GM12878 (cell line): ENCODE data around the gene MIS12. TPM values are rescaled to one million over a fixed set of nuclear protein-coding genes. Genes with fewer than 3 reads are reported as not detected.

Source experiments
- BCLAF1 ChIP-seq: fragments of 450-650 bp; IDR thresholded peaks from 2 replicates; pipeline ENCODE4 v1.6.1; 2017; ENCODE audit warnings: antibody characterized with exemption, mild to moderate bottlenecking, moderate library complexity
- CEBPB ChIP-seq, 2 experiments: fragments of 150-350 bp in 1 of 2; IDR thresholded peaks; 2 replicates each; pipeline ENCODE4 v1.6.1; 2012 to 2014; ENCODE audit warnings: low read depth in 2 of 2, low read length in 2 of 2, borderline replicate concordance in 1 of 2, inconsistent platforms in 1 of 2
- CTCF ChIP-seq, 3 experiments: IDR thresholded peaks in 2 of 3; conservative IDR thresholded peaks in 1 of 3; 2 replicates each; pipeline ENCODE4 v1.5.1; 2011; ENCODE audit warnings: low read depth in 3 of 3, low read length in 3 of 3, mild to moderate bottlenecking in 3 of 3, control low read depth in 2 of 3, moderate library complexity in 2 of 3, inconsistent platforms in 1 of 3, mixed read lengths in 1 of 3; ENCODE audit not compliant: control insufficient read depth in 2 of 3, insufficient read depth in 1 of 3; ENCODE audit errors: extremely low read depth in 1 of 3
- ELK1 ChIP-seq: IDR thresholded peaks from 2 replicates; pipeline ENCODE4 v1.6.1; 2012; ENCODE audit warnings: low read depth, low read length, improper control_type of control experiment
- EP300 ChIP-seq, 2 experiments: fragments of 150-350 bp in 1 of 2; IDR thresholded peaks; 2 replicates each; pipeline ENCODE4 v1.6.1; 2011 to 2012; ENCODE audit warnings: low read depth in 2 of 2, low read length in 2 of 2, borderline replicate concordance in 1 of 2, improper control_type of control experiment in 1 of 2, inconsistent platforms in 1 of 2; ENCODE audit not compliant: control insufficient read depth in 1 of 2
- ESRRA ChIP-seq: IDR thresholded peaks from 2 replicates; pipeline ENCODE4 v1.6.1; 2012; ENCODE audit warnings: mild to moderate bottlenecking, low read length, improper control_type of control experiment
- HCFC1 ChIP-seq: fragments of 150-350 bp; IDR thresholded peaks from 2 replicates; pipeline ENCODE4 v1.6.1; 2014; ENCODE audit warnings: low read length
- PAX8 ChIP-seq: fragments of 450-650 bp; IDR thresholded peaks from 2 replicates; pipeline ENCODE4 v1.6.1; 2017; ENCODE audit warnings: mild to moderate bottlenecking, moderate library complexity
- RBBP5 ChIP-seq: fragments of 200-600 bp; sonication (generic); conservative IDR thresholded peaks from 2 replicates; pipeline ENCODE4 v1.6.1; 2016
- TAF1 ChIP-seq: IDR thresholded peaks from 2 replicates; pipeline ENCODE4 v1.6.1; 2011; ENCODE audit warnings: mild to moderate bottlenecking, low read depth, low read length, borderline replicate concordance
- ZBED1 ChIP-seq: IDR thresholded peaks from 2 replicates; pipeline ENCODE4 v1.6.1; 2016; ENCODE audit warnings: borderline replicate concordance
- ZBTB4 ChIP-seq: fragments of 450-650 bp; formaldehyde crosslinking; IDR thresholded peaks from 2 replicates; pipeline ENCODE4 v1.4.0; 2022; ENCODE audit warnings: mild to moderate bottlenecking, moderate library complexity
- ZNF207 ChIP-seq: fragments of 450-650 bp; IDR thresholded peaks from 2 replicates; pipeline ENCODE4 v1.6.1; 2014; ENCODE audit warnings: antibody characterized with exemption, mild to moderate bottlenecking, borderline replicate concordance
- ZNF24 ChIP-seq: fragments of 450-650 bp; IDR thresholded peaks from 2 replicates; pipeline ENCODE4 v1.6.1; 2017; ENCODE audit warnings: antibody characterized with exemption, mild to moderate bottlenecking
- ZNF687 ChIP-seq: fragments of 450-650 bp; IDR thresholded peaks from 2 replicates; pipeline ENCODE4 v1.6.1; 2017; ENCODE audit warnings: mild to moderate bottlenecking, moderate library complexity
- polyA plus RNA-seq, 11 experiments: library from polyadenylated mRNA; depleted of rRNA in 4 of 11; unstranded in 6 of 11; stranded (reverse) in 5 of 11; fragments of >200 nt; fragmentation: Nextera tagmentation in 4 of 11; fragmentation: Illumina TruSeq in 1 of 11; extraction: Ambion mirVana in 4 of 11; extraction: Trizol in 1 of 11; gene quantifications; 1 replicate in 1 of 11; 2 replicates in 10 of 11; pipeline versions ENCODE4 v1.2.1 to v1.2.3, GENCODE V29; 2011 to 2016; ENCODE audit warnings: inconsistent platforms in 2 of 11, missing spikeins in 2 of 11, low read depth in 1 of 11
- total RNA-seq, 4 experiments: library from RNA; depleted of rRNA in 3 of 4; stranded (reverse); fragments of >200 nt in 3 of 4; fragmentation: Illumina TruSeq in 1 of 4; extraction: Trizol in 1 of 4; gene quantifications; 2 replicates each; pipeline versions ENCODE4 v1.2.1 to v1.2.3, GENCODE V29; 2013 to 2021

Gene MIS12
- total and polyA plus RNA-seq, 10 of the 15 experiments (the other 5 are each of a cell fraction or from before 2014, with no cell fraction given), result 19.8 to 34.2 (median 25.0) TPM

- no peak for TF ChIP-seq CEBPB (IDR thresholded peaks at IDR 0.05; ENCODE audit: borderline replicate concordance in 1 of 2, low read depth in 2 of 2, low read length in 2 of 2)
- TF ChIP-seq HCFC1, result peak; percentile 50
- TF ChIP-seq TAF1, result peak; percentile 74
- TF ChIP-seq ZNF207, result peak; percentile 79
- no peak for TF ChIP-seq ZBED1
- TF ChIP-seq RBBP5, result no peak
- 0 out of 2 replicates have a peak, but pooled peaks have one; percentile 38 for TF ChIP-seq ZNF24
- TF ChIP-seq BCLAF1, result 0 out of 2 replicates have a peak, but pooled peaks have one; percentile 59
- no peak for TF ChIP-seq ESRRA
- no peak for TF ChIP-seq ZBTB4 (CRISPR knock-in tag)
- TF ChIP-seq ZNF687, result peak; percentile 93
- TF ChIP-seq ELK1, result peak; percentile 79
- TF ChIP-seq CTCF (IDR thresholded peaks at IDR 0.05 in 2 of 3, conservative IDR thresholded peaks at IDR 0.05 in 1 of 3; ENCODE audit: control insufficient read depth in 2 of 3, extremely low read depth in 1 of 3, insufficient read depth in 1 of 3, low read depth in 3 of 3, low read length in 3 of 3), result peak; percentile 93 to 99 (median 99); a peak in 5 of 6 replicates
- no peak for TF ChIP-seq EP300 (IDR thresholded peaks at IDR 0.05; ENCODE audit: borderline replicate concordance in 1 of 2, control insufficient read depth in 1 of 2, low read depth in 2 of 2, low read length in 2 of 2)
- TF ChIP-seq PAX8, result no peak
Measured at GRCh38 chr17:5438716-5439445, 47.5 kb upstream of the MIS12 start, which contains the start of gene C1QBP (continued).
